Nephron progenitor cell (in vitro differentiated cells): ENCODE results near the gene PPP1R9A.

Experiments used
- DNase-seq: peaks from one replicate; pipeline ENCODE4 v3.0.0; 2021
- H3K27ac Mint-ChIP-seq: 2 replicates; pipeline ENCODE4 v1.8.0; 2021; ENCODE audit warnings: mild to moderate bottlenecking, moderate library complexity, mixed read lengths
- H3K27me3 Mint-ChIP-seq: 2 replicates; pipeline ENCODE4 v1.8.0; 2021; ENCODE audit warnings: mild to moderate bottlenecking, low read depth, mixed read lengths; ENCODE audit not compliant: poor library complexity
- H3K36me3 Mint-ChIP-seq: 2 replicates; pipeline ENCODE4 v1.8.0; 2021; ENCODE audit warnings: low read depth, mixed read lengths
- H3K4me1 Mint-ChIP-seq: 2 replicates; pipeline ENCODE4 v1.8.0; 2021; ENCODE audit warnings: mixed read lengths
- H3K4me3 Mint-ChIP-seq: 2 replicates; pipeline ENCODE4 v1.8.0; 2021; ENCODE audit warnings: mild to moderate bottlenecking, moderate library complexity, mixed read lengths
- H3K9me3 Mint-ChIP-seq: 2 replicates; pipeline ENCODE4 v1.8.0; 2021; ENCODE audit warnings: mild to moderate bottlenecking, moderate library complexity, mixed read lengths
- CTCF ChIP-seq: fragments of 200-600 bp; sonication (generic); IDR thresholded peaks from 2 replicates; pipeline ENCODE4 v1.5.0; 2021; ENCODE audit warnings: antibody characterized with exemption

The PPP1R9A gene

GRCh38 chr7:94949532-94949931, 42.1 kb downstream of the PPP1R9A start:
- DNase-seq, result no peak
- Mint-ChIP-seq H3K27me3 (no peaks in the 10 kb centered on the region), H3K27ac (peak overlapping the region; percentile 44), H3K4me1 (no peaks in the 10 kb centered on the region), H3K36me3 (peaks cover 22% of the 10 kb centered on the region), H3K4me3 (no peak overlapping the region), H3K9me3 (peaks cover 22% of the 10 kb centered on the region)
- no peak for TF ChIP-seq CTCF

DNA sequence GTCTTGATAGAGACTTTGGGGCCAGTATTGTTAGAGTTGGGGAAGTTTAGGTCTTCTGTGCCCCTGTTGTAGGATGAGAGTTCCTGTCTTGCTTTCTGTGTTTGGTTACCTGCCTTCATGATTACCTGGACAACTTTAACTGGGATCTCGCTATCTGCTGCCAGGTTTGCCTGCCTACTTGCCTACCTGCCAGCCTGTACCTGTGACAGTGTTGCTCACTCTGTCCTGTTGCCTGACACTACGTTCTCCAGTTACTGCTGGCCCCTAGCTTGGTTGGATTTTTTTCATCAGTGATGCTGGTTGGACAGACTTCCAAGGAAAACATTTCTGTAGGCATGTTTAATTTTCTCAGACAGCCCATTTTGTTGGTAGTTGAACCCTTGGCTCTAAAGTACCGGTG, 48.4 kb downstream of the PPP1R9A start:
- TF ChIP-seq CTCF, result no peak
- Mint-ChIP-seq H3K27me3 (no peaks in the 10 kb centered on the region), H3K9me3 (peaks cover 22% of the 10 kb centered on the region), H3K4me3 (no peak overlapping the region), H3K27ac (peak overlapping the region; percentile 10), H3K36me3 (peaks cover 22% of the 10 kb centered on the region), H3K4me1 (no peaks in the 10 kb centered on the region)
- DNase-seq, result no peak

DNA sequence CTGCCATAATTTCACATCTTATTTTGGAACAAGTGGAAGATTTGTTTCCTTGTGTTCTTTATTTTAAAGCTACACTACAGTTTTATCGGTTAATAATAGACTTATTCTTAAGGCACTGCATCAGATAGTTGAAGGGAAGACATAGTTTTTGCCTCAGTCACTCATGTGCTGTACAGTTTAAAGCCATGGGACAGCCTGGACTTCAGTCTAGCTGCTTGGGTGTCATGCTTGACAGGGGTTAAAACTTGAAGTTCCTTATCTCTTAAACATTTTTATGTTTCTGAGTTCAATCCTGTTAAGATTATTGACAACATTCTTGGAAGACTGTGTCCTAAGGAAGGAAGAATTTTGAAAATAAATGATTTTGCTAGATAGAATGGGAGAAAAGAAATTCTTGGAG, 49.7 kb downstream of the PPP1R9A start:
- DNase-seq, result no peak
- no peaks in the 10 kb centered on the region for H3K4me1 Mint-ChIP-seq
- H3K9me3 Mint-ChIP-seq, result peaks cover 19% of the 10 kb centered on the region
- H3K27ac Mint-ChIP-seq, result no peak overlapping the region
- peaks cover 20% of the 10 kb centered on the region for H3K36me3 Mint-ChIP-seq
- H3K4me3 Mint-ChIP-seq, result no peak overlapping the region
- no peaks in the 10 kb centered on the region for H3K27me3 Mint-ChIP-seq
- no peak for TF ChIP-seq CTCF

- TF ChIP-seq CTCF, result no peak
- Mint-ChIP-seq H3K27ac (no peak overlapping the region), H3K4me1 (no peaks in the 10 kb centered on the region)
These were observed 55.3 kb downstream of the PPP1R9A start for GRCh38 chr7:94962661-94963060.

DNA sequence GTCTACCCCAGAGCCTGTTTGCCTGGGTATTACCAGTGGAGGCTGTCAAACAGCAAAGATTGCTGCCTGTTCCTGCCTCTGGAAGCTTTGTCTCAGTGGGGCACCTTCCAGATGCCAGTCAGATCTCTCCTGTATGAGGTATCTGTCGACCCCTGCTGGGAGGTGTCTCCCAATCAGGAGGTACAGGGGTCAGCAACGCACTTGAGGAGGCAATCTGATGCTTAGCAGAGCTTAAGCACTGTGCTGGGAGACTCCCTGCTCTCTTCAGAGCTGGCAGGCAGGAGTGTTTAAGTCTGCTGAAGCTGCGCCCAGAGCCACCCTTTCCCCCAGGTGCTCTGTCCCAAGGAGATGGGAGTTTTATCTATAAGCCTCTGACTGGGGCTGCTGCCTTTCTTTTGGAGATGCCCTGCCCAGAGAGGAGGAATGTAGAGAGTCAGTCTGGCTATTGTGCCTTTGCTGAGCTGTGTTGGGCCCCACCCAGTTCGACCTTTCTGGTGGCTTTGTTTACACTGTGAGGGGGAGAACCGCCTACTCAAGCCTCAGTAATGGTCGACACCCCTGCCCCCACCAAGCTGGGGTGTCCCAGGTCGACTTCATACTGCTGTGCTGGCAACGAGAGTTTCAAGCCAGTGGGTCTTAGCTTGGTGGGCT, 62.2 kb downstream of the PPP1R9A start:
- H3K36me3 Mint-ChIP-seq, result peaks cover 44% of the 10 kb centered on the region
- H3K27me3 Mint-ChIP-seq, result no peaks in the 10 kb centered on the region
- H3K27ac Mint-ChIP-seq, result no peak overlapping the region
- no peak for DNase-seq
- peaks cover 43% of the 10 kb centered on the region for H3K9me3 Mint-ChIP-seq
- TF ChIP-seq CTCF, result no peak
- H3K4me3 Mint-ChIP-seq, result no peak overlapping the region
- H3K4me1 Mint-ChIP-seq, result peaks cover 32% of the 10 kb centered on the region

More at GRCh38 chr7:94962661-94963060, 55.3 kb downstream of the PPP1R9A start:
- Mint-ChIP-seq H3K36me3 (peaks cover 42% of the 10 kb centered on the region), H3K27me3 (no peaks in the 10 kb centered on the region), H3K4me3 (no peak overlapping the region), H3K9me3 (peaks cover 42% of the 10 kb centered on the region)
- no peak for DNase-seq

DNA sequence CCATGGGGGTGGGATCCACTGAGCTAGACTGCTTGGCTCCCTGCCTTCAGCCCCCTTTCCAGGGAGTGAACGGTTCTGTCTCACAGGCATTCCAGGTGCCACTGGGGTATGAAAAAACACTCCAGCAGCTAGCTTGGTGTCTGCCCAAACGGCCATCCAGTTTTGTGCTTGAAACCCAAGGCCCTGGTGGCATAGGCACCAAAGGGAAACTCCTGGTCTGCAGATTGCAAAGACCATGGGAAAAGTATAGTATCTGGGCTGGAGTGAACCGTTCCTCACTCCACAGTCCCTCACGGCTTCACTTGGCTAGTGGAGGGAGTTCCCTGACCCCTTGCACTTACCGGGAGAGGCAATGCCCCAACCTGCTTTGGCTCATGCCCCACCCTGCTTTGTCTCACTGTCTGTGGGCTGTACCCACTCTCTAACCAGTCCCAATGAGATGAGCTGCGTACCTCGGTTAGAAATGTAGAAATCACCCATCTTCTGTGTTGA, 62.7 kb downstream of the PPP1R9A start:
- H3K27ac Mint-ChIP-seq, result no peak overlapping the region
- H3K36me3 Mint-ChIP-seq, result peaks cover 39% of the 10 kb centered on the region
- peaks cover 37% of the 10 kb centered on the region for H3K4me1 Mint-ChIP-seq
- no peak for TF ChIP-seq CTCF
- no peak overlapping the region for H3K4me3 Mint-ChIP-seq
- DNase-seq, result no peak
- H3K27me3 Mint-ChIP-seq, result no peaks in the 10 kb centered on the region
- peaks cover 37% of the 10 kb centered on the region for H3K9me3 Mint-ChIP-seq
